T-cell (primary cell): ENCODE results near the gene PACS2. TPM values are rescaled to one million over a fixed set of nuclear protein-coding genes. Genes with fewer than 3 reads are reported as not detected.

Source experiments
- ATAC-seq, 4 experiments: fragments of 200-7000 bp in 3 of 4; fragments of 150-1000 bp in 1 of 4; cut with Tn5 transposase; replicated peaks in 1 of 4; 1 replicate in 3 of 4; 2 replicates in 1 of 4; pipeline ENCODE4 v1.10.0; 2021; ENCODE audit warnings: moderate library complexity in 3 of 4, mild to moderate bottlenecking in 2 of 4, moderate number of reproducible peaks in 1 of 4
- CTCF ChIA-PET, 2 donors: fragments of 300-600 bp; sonication (Branson Sonifier 250); formaldehyde crosslinking; loops; one replicate each; lab custom pipeline; 2022; ENCODE audit warnings: antibody characterized with exemption in 2 of 2; lab: Charles Lee
- POLR2A ChIA-PET, 2 donors: fragments of 300-600 bp; sonication (Branson Sonifier 250); formaldehyde crosslinking; loops; one replicate each; lab custom pipeline; 2022; ENCODE audit warnings: antibody characterized with exemption in 2 of 2; lab: Charles Lee
- DNase-seq, 35 experiments: peaks; one replicate each; pipeline versions ENCODE4 v3.0.0 to v3.0.0-alpha.2; 2013 to 2023
- H3K27ac ChIP-seq: one replicate; pipeline ENCODE4 v1.5.1; 2013; ENCODE audit warnings: low read length
- H3K27me3 ChIP-seq, 2 experiments: replicated peaks in 1 of 2; 1 replicate in 1 of 2; 2 replicates in 1 of 2; pipeline versions ENCODE4 v1.6.1 to v1.7.0; 2013; ENCODE audit warnings: low read length in 1 of 2, mixed read lengths in 1 of 2; ENCODE audit not compliant: control insufficient read depth in 2 of 2, insufficient read depth in 2 of 2; ENCODE audit errors: extremely low read depth in 1 of 2
- H3K36me3 ChIP-seq, 2 donors: 1 replicate in 1 of 2; 2 replicates in 1 of 2; pipeline versions ENCODE4 v1.6.1 to v1.7.0; 2013; ENCODE audit warnings: low read length in 1 of 2; ENCODE audit not compliant: control insufficient read depth in 2 of 2, insufficient read depth in 1 of 2; ENCODE audit errors: extremely low read depth in 1 of 2
- H3K4me1 ChIP-seq, 2 experiments: 1 replicate in 1 of 2; 2 replicates in 1 of 2; pipeline versions ENCODE4 v1.6.1 to v1.7.0; 2013; ENCODE audit warnings: low read length in 2 of 2, mixed read lengths in 1 of 2; ENCODE audit not compliant: insufficient read depth in 2 of 2, control insufficient read depth in 1 of 2; ENCODE audit errors: extremely low read depth in 1 of 2
- H3K4me3 ChIP-seq, 2 donors: 1 replicate in 1 of 2; 2 replicates in 1 of 2; pipeline versions ENCODE4 v1.5.1 to v1.7.0; 2013; ENCODE audit warnings: mild to moderate bottlenecking in 2 of 2, low read length in 1 of 2, moderate library complexity in 1 of 2; ENCODE audit not compliant: control insufficient read depth in 1 of 2; ENCODE audit errors: extremely low read depth in 1 of 2
- H3K9me3 ChIP-seq: 2 replicates; pipeline ENCODE4 v1.7.0; 2013
- H3K27ac Mint-ChIP-seq, 2 donors: one replicate each; pipeline ENCODE4 v1.8.0; 2020 to 2021; ENCODE audit warnings: mild to moderate bottlenecking in 2 of 2, mixed read lengths in 2 of 2
- H3K27me3 Mint-ChIP-seq, 2 donors: one replicate each; pipeline ENCODE4 v1.8.0; 2021 to 2022; ENCODE audit warnings: mixed read lengths in 2 of 2
- H3K36me3 Mint-ChIP-seq: one replicate; pipeline ENCODE4 v1.8.0; 2021; ENCODE audit warnings: mixed read lengths
- H3K4me1 Mint-ChIP-seq, 3 donors: one replicate each; pipeline ENCODE4 v1.8.0; 2020 to 2022; ENCODE audit warnings: mixed read lengths in 3 of 3, mild to moderate bottlenecking in 1 of 3
- H3K4me3 Mint-ChIP-seq, 3 donors: one replicate each; pipeline ENCODE4 v1.8.0; 2020 to 2022; ENCODE audit warnings: mild to moderate bottlenecking in 3 of 3, mixed read lengths in 3 of 3, moderate library complexity in 3 of 3
- H3K9me3 Mint-ChIP-seq, 3 donors: one replicate each; pipeline ENCODE4 v1.8.0; 2020 to 2022; ENCODE audit warnings: mixed read lengths in 3 of 3
- WGBS: methylation state at CpG from one replicate; pipeline ENCODE4 v1.1.5; 2013; ENCODE audit warnings: missing lambda C conversion rate; ENCODE audit not compliant: insufficient coverage; 5-methylcytosine and 5-hydroxymethylcytosine counted together
- total RNA-seq, 35 experiments: library from RNA in 6 of 35; stranded (reverse) in 6 of 35; fragments of 120-200 nt in 1 of 35; gene quantifications; one replicate each; pipeline versions ENCODE4 v1.2.1 to v1.2.4 and lab custom pipeline; 2013 to 2026

Gene PACS2
- total RNA-seq, 5 donors from 2014 or later (not counting 1 experiment from before 2014, with no cell fraction given) = 70.9 to 86.9 (median 78.0) TPM

GRCh38 chr14:105394714-105395537, 80.4 kb downstream of the PACS2 start:
- Mint-ChIP-seq H3K27me3 (no peaks in the 10 kb centered on the region), H3K4me3 (no peak overlapping the region), H3K27ac (no peak overlapping the region), H3K9me3 (no peaks in the 10 kb centered on the region), H3K4me1 (peaks cover 5 to 18% (median 14%) of the 10 kb centered on the region in 3 donors), H3K36me3 (no peaks in the 10 kb centered on the region)
- Histone ChIP-seq H3K27ac (no peak overlapping the region), H3K27me3 (no peaks in the 10 kb centered on the region), H3K4me3 (no peak overlapping the region), H3K4me1 (peaks cover 6 to 27% of the 10 kb centered on the region in 2 experiments), H3K9me3 (no peaks in the 10 kb centered on the region), H3K36me3 (no peaks in the 10 kb centered on the region)
- ChIA-PET CTCF (no interaction called here), POLR2A (no interaction called here)
- ATAC-seq (no peak), DNase-seq (no peak)
- 88% methylated on average over 23 of the region's 25 CpGs for WGBS

DNA sequence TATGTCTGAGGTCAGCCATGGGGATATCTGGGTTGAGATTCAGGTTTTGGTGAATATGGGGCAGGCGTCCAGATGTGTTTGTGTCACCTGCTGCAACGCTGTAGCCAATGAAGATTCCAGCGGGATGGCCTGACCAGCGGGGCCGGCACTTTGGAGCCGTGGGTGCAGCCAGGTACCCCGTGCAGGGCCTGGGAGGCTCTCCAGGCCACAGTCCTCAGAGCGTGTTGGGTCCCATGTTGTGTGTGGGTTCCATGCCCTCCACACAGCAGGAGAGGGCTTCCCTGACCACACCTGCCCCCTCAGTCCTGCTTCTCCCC, 80.9 kb downstream of the PACS2 start:
- no peak overlapping the region for H3K27ac Mint-ChIP-seq
- no peak for DNase-seq
- ChIA-PET POLR2A (no interaction called here), CTCF (no interaction called here)
- Histone ChIP-seq H3K27ac (no peak overlapping the region), H3K4me1 (peaks cover 6 to 25% of the 10 kb centered on the region in 2 experiments), H3K9me3 (no peaks in the 10 kb centered on the region), H3K27me3 (no peaks in the 10 kb centered on the region), H3K36me3 (peaks cover 0 to 2% of the 10 kb centered on the region in 2 donors), H3K4me3 (no peak overlapping the region)
- H3K9me3 Mint-ChIP-seq = peaks cover 0 to 4% (median 2%) of the 10 kb centered on the region in 3 donors
- no peak overlapping the region for H3K4me3 Mint-ChIP-seq
- H3K36me3 Mint-ChIP-seq = peaks cover 4% of the 10 kb centered on the region
- no peak for ATAC-seq
- peaks cover 10 to 17% (median 15%) of the 10 kb centered on the region in 3 donors for H3K4me1 Mint-ChIP-seq
- no peaks in the 10 kb centered on the region for H3K27me3 Mint-ChIP-seq
- 98% methylated on average over 6 of the region's 8 CpGs for WGBS

DNA sequence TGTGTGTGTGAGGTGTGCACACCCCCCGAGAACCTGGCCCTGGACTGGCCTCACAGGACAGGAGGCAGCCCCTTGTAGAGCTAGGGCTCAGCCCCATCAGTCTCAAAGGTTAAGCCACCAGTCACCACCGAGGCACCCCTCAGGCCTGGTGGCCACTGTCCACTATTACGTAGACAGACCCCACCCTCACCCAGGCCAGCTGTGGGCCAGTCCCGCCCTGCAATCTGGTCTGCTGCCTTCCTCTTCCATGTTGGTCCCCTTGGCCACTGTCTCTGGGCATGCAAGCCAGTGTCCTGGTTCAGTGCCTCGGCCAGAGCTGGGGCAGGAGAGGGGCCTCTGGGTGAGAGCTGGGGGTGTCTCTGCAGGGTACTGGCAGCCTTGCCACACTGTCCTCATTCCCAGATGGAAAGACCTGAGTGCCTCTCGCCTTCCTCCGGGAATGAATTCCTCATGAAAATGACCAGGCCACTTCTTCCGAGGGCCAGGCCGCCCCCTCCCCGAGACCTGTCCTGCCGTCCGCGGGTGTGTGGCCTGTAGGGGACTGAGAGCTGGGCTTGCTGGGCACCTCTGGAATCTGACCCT, 82.9 kb downstream of the PACS2 start:
- no peak for DNase-seq
- H3K36me3 ChIP-seq = peaks cover 0 to 10% of the 10 kb centered on the region in 2 donors
- WGBS = 94% methylated on average over 10 of the region's 13 CpGs
- H3K27ac ChIP-seq = peak overlapping the region; percentile 72
- no peak for ATAC-seq
- no peaks in the 10 kb centered on the region for H3K9me3 ChIP-seq
- Mint-ChIP-seq H3K27me3 (no peaks in the 10 kb centered on the region), H3K4me1 (peaks cover 13 to 22% (median 15%) of the 10 kb centered on the region in 3 donors), H3K27ac (peak overlapping the region; percentile 82 to 89), H3K36me3 (peaks cover 15% of the 10 kb centered on the region), H3K9me3 (peaks cover 2 to 11% (median 9%) of the 10 kb centered on the region in 3 donors), H3K4me3 (peak overlapping the region; percentile 73 to 76 (median 74))
- peak overlapping the region; percentile 66 to 74 for H3K4me3 ChIP-seq
- ChIA-PET CTCF (no interaction called here), POLR2A (interaction anchor here in 1 of 2 donors (0.7 kb wide), 1 partner anchor 266 kb away, joined by 6 read pairs; no protein-coding TSS in a partner anchor)
- no peaks in the 10 kb centered on the region for H3K27me3 ChIP-seq
- H3K4me1 ChIP-seq = peaks cover 6 to 25% of the 10 kb centered on the region in 2 experiments

GRCh38 chr14:105398044-105398725, 83.6 kb downstream of the PACS2 start, which contains the start of gene TEX22:
TEX22 (plus strand) TSS chr14:105398538; CDS start chr14:105399341, 803 bp downstream.
- Mint-ChIP-seq H3K9me3 (peaks cover 2 to 14% (median 11%) of the 10 kb centered on the region in 3 donors), H3K4me3 (peak within 1 kb of the TSS; percentile 74 to 81 (median 80)), H3K4me1 (peaks cover 19 to 26% (median 19%) of the 10 kb centered on the region in 3 donors), H3K27me3 (no peaks in the 10 kb centered on the region), H3K27ac (peak within 1 kb of the TSS; percentile 82 to 89), H3K36me3 (peaks cover 15% of the 10 kb centered on the region)
- DNase-seq = peak; percentile 51 to 92 (median 80)
- WGBS = under 1% methylated on average over 72 of the region's 77 CpGs
- ChIA-PET CTCF (no interaction called here), POLR2A (interaction anchor here in 1 of 2 donors (1.0 kb wide), 1 partner anchor 93 kb away, joined by 11 read pairs; no protein-coding TSS in a partner anchor)
- Histone ChIP-seq H3K36me3 (peaks cover 0 to 10% of the 10 kb centered on the region in 2 donors), H3K9me3 (no peaks in the 10 kb centered on the region), H3K27ac (peak within 1 kb of the TSS; percentile 72), H3K27me3 (no peaks in the 10 kb centered on the region), H3K4me3 (peak within 1 kb of the TSS; percentile 71 to 74), H3K4me1 (peaks cover 8 to 25% of the 10 kb centered on the region in 2 experiments)
- peak; percentile 87 to 91 (median 89) for ATAC-seq

- peaks cover 0 to 10% of the 10 kb centered on the region in 2 donors for H3K36me3 ChIP-seq
- H3K4me3 Mint-ChIP-seq = peak overlapping the region; percentile 74 to 81 (median 80)
- peaks cover 13 to 25% of the 10 kb centered on the region in 2 experiments for H3K4me1 ChIP-seq
- POLR2A ChIA-PET = interaction anchor here in 1 of 2 donors (1.0 kb wide), 1 partner anchor 93 kb away, joined by 11 read pairs; no protein-coding TSS in a partner anchor
- ATAC-seq = peak; percentile 35 to 54 (median 42)
- no peaks in the 10 kb centered on the region for H3K27me3 Mint-ChIP-seq
- H3K4me1 Mint-ChIP-seq = peaks cover 19 to 27% (median 23%) of the 10 kb centered on the region in 3 donors
- WGBS = 18% methylated on average over 38 of the region's 41 CpGs
- peak overlapping the region; percentile 71 to 74 for H3K4me3 ChIP-seq
- H3K27ac Mint-ChIP-seq = peak overlapping the region; percentile 74 to 82
- CTCF ChIA-PET = no interaction called here
- H3K27ac ChIP-seq = peak overlapping the region; percentile 60
- peaks cover 15% of the 10 kb centered on the region for H3K36me3 Mint-ChIP-seq
- no peaks in the 10 kb centered on the region for H3K27me3 ChIP-seq
- H3K9me3 ChIP-seq = no peaks in the 10 kb centered on the region
- H3K9me3 Mint-ChIP-seq = peaks cover 2 to 14% (median 11%) of the 10 kb centered on the region in 3 donors
- DNase-seq = peak in 7 of 35 experiments; percentile 8 to 35 (median 19)
Observed at GRCh38 chr14:105398726-105399465, 84.3 kb downstream of the PACS2 start.
